ENCODE results near the gene TSGA10IP. TPM values are rescaled to one million over a fixed set of nuclear protein-coding genes. Genes with fewer than 3 reads are reported as not detected.

Gene TSGA10IP
- total and polyA plus RNA-seq, 12 donors = 0.01 TPM; not detected in 11

- no peaks in the 10 kb centered on the region for H3K9me3 ChIP-seq
- no peak for ATAC-seq
- intact Hi-C loops (cut with DNase I) = loop anchor here in 1 of 10 donors (10.0 kb wide), 1 partner anchor 1107 kb away; no protein-coding TSS in a partner anchor
- H3K36me3 ChIP-seq = peaks cover 0 to 22% (median 4%) of the 10 kb centered on the region in 9 donors
- H3K27ac ChIP-seq = no peak overlapping the region
- no peak for DNase-seq
- 73 to 78% methylated on average over 5 of the region's 5 CpGs for WGBS, 2 donors
- H3K27me3 ChIP-seq = no peaks in the 10 kb centered on the region
- no peak overlapping the region for H3K4me3 ChIP-seq
- peaks cover 0 to 7% (median 0%) of the 10 kb centered on the region in 9 donors for H3K4me1 ChIP-seq
- TF ChIP-seq, protein P1, sequence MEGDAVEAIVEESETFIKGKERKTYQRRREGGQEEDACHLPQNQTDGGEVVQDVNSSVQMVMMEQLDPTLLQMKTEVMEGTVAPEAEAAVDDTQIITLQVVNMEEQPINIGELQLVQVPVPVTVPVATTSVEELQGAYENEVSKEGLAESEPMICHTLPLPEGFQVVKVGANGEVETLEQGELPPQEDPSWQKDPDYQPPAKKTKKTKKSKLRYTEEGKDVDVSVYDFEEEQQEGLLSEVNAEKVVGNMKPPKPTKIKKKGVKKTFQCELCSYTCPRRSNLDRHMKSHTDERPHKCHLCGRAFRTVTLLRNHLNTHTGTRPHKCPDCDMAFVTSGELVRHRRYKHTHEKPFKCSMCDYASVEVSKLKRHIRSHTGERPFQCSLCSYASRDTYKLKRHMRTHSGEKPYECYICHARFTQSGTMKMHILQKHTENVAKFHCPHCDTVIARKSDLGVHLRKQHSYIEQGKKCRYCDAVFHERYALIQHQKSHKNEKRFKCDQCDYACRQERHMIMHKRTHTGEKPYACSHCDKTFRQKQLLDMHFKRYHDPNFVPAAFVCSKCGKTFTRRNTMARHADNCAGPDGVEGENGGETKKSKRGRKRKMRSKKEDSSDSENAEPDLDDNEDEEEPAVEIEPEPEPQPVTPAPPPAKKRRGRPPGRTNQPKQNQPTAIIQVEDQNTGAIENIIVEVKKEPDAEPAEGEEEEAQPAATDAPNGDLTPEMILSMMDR (IDR thresholded peaks at IDR 0.05) = no peak
These were observed 46.8 kb downstream of the TSGA10IP start for GRCh38 chr11:65992056-65992455.

- Histone ChIP-seq H3K4me3 (no peak overlapping the region), H3K27me3 (no peaks in the 10 kb centered on the region), H3K4me1 (peaks cover 6 to 25% (median 16%) of the 10 kb centered on the region in 9 donors), H3K9me3 (no peaks in the 10 kb centered on the region), H3K27ac (no peak overlapping the region), H3K36me3 (peaks cover 0 to 57% (median 33%) of the 10 kb centered on the region in 9 donors)
- no peak for ATAC-seq
- no peak for DNase-seq
- WGBS, 2 donors = 76 to 85% methylated on average over 2 of the region's 2 CpGs
- TF ChIP-seq, protein P1 (IDR thresholded peaks at IDR 0.05) = no peak
- intact Hi-C loops (cut with DNase I) = loop anchor here in 2 of 10 donors (5.0 to 10.0 kb wide), 2 partner anchors 35 to 1112 kb away; partner anchors contain the start of gene SART1 (in 1 of the 2)
These were observed 52.0 kb downstream of the TSGA10IP start for GRCh38 chr11:65997286-65997685.

DNA sequence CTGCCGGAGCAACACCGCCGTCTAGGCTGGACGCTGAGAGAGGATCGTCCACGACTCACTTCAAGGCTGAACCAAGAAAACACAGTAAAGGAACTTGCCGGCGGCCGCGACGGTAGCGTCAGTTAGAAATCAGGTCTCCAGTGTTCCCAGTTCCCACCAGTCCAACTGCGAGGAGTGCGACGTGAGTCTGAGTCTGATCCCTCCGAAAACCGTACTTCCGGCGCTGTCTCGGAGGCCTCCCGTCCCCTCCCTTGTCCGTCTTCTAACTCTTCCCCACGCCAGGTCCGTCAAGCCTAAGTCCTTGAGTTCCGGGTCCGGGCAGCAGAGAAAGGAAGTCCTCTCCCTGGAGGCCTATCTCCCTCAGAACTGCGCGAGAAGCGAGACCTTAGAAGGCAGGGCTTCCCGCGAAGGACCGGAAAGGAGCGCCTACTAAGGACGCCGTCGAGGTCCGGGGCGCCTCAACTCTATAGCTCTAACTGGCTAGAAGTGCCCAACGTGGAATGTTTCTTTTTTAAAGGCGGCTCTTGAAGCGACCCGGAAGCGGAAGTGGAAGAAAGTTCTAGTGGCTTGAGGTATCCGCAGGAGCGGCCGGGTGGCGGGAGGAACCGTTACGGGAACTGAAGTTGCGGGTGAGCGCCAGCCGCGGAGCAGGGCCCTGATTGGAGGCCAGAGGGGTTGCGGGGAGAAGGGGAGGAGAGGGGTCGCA lies 56.8 kb downstream of the TSGA10IP start, which contains the start of the genes BANF1 and EIF1AD:
Gene BANF1 (plus strand): TSS at position 562 of the 706 bp plus-strand sequence. CDS start 748 bp downstream, outside the sequence.
Gene EIF1AD (minus strand): TSS at position 216 of the 706 bp plus-strand sequence. CDS start 1,768 bp downstream, outside the sequence.
- no peaks in the 10 kb centered on the region for H3K9me3 ChIP-seq
- TF ChIP-seq, protein P1 (IDR thresholded peaks at IDR 0.05) = peak in 1 of 9 donors; percentile 13
- H3K27me3 ChIP-seq = no peaks in the 10 kb centered on the region
- H3K4me3 ChIP-seq = peak within 1 kb of the TSS; percentile 73 to 99 (median 92)
- 0 to 1% methylated on average over 54 to 55 of the region's 55 CpGs for WGBS, 2 donors
- H3K36me3 ChIP-seq = peaks cover 0 to 69% (median 39%) of the 10 kb centered on the region in 9 donors
- H3K4me1 ChIP-seq = peaks cover 10 to 41% (median 24%) of the 10 kb centered on the region in 9 donors
- H3K27ac ChIP-seq = peak within 1 kb of the TSS; percentile 84 to 98 (median 95)
- DNase-seq (peak; percentile 86 to 97), ATAC-seq (peak; percentile 89 to 96 (median 94))
- intact Hi-C loops (cut with DNase I) = loop anchor here in 3 of 10 donors (2.0 to 5.0 kb wide), 2 partner anchors 40 to 51 kb away; partner anchors contain the start of genes SART1 (in 3 of the 3) and SF3B2 (in 1 of the 3)

GRCh38 chr11:66002648-66003225 lies 57.5 kb downstream of the TSGA10IP start:
- intact Hi-C loops (cut with DNase I) = loop anchor here in 3 of 10 donors (2.0 to 5.0 kb wide), 2 partner anchors 40 to 50 kb away; partner anchors contain the start of genes SART1 (in 3 of the 3) and SF3B2 (in 1 of the 3)
- ATAC-seq (peak; percentile 76 to 87 (median 82)), DNase-seq (peak in 1 of 2 donors; percentile 48)
- Histone ChIP-seq H3K9me3 (no peaks in the 10 kb centered on the region), H3K36me3 (peaks cover 0 to 63% (median 33%) of the 10 kb centered on the region in 9 donors), H3K27me3 (no peaks in the 10 kb centered on the region), H3K4me3 (peak overlapping the region; percentile 73 to 99 (median 92)), H3K4me1 (peaks cover 10 to 47% (median 24%) of the 10 kb centered on the region in 9 donors), H3K27ac (peak overlapping the region; percentile 84 to 98 (median 95))
- 0% methylated on average over 38 to 40 of the region's 40 CpGs for WGBS, 2 donors
- TF ChIP-seq, protein P1 (IDR thresholded peaks at IDR 0.05) = peak in 5 of 9 donors; percentile 11 to 48 (median 43)
